ENCODE results near the gene SLC25A34.
"Not testable (repeated sequence)": the region's sequence is repeated elsewhere in the genome, so short reads cannot be mapped to it uniquely, and the experiment has no call there.

The SLC25A34 gene

GRCh38 chr1:15696956-15697521 lies 39.0 kb upstream of the SLC25A34 start:
- peak overlapping the region; percentile 38 for H3K4me3 ChIP-seq (ENCODE audit: low read depth, low read length)
- TF ChIP-seq CTCF (IDR thresholded peaks at IDR 0.05; ENCODE audit: borderline replicate concordance, insufficient read depth, low read depth, low read length) = no peak

GRCh38 chr1:15698201-15698600 lies 37.9 kb upstream of the SLC25A34 start:
- no peak for TF ChIP-seq CTCF (IDR thresholded peaks at IDR 0.05; ENCODE audit: borderline replicate concordance, insufficient read depth, low read depth, low read length)
- H3K4me3 ChIP-seq (ENCODE audit: low read depth, low read length) = no peak overlapping the region

- not testable (repeated sequence) for H3K4me3 ChIP-seq (ENCODE audit: low read depth, low read length)
These were observed 36.7 kb upstream of the SLC25A34 start for GRCh38 chr1:15699321-15699720.

GRCh38 chr1:15700508-15700907 lies 35.5 kb upstream of the SLC25A34 start:
- no peak overlapping the region for H3K4me3 ChIP-seq (ENCODE audit: low read depth, low read length)
- TF ChIP-seq CTCF (IDR thresholded peaks at IDR 0.05; ENCODE audit: borderline replicate concordance, insufficient read depth, low read depth, low read length) = no peak

- H3K4me3 ChIP-seq (ENCODE audit: low read depth, low read length) = no peak overlapping the region
- TF ChIP-seq CTCF (IDR thresholded peaks at IDR 0.05; ENCODE audit: borderline replicate concordance, insufficient read depth, low read depth, low read length) = no peak
These were observed 34.3 kb upstream of the SLC25A34 start for GRCh38 chr1:15701784-15702183.

GRCh38 chr1:15702722-15703550 lies 33.1 kb upstream of the SLC25A34 start:
- H3K4me3 ChIP-seq (ENCODE audit: low read depth, low read length) = no peak overlapping the region
- no peak for TF ChIP-seq CTCF (IDR thresholded peaks at IDR 0.05; ENCODE audit: borderline replicate concordance, insufficient read depth, low read depth, low read length)

- no peak for TF ChIP-seq CTCF (IDR thresholded peaks at IDR 0.05; ENCODE audit: borderline replicate concordance, insufficient read depth, low read depth, low read length)
- no peak overlapping the region for H3K4me3 ChIP-seq (ENCODE audit: low read depth, low read length)
These were observed 32.5 kb upstream of the SLC25A34 start for GRCh38 chr1:15703562-15703961.

All from GM12875 (cell line).